MCF 10A (cell line): ENCODE measurements around the gene CALD1. TPM values are rescaled to one million over a fixed set of nuclear protein-coding genes. Genes with fewer than 3 reads are reported as not detected.

Experiments used
- BruUV-seq: library from RNA; stranded (reverse); fragments of 400-500 nt; replicated peaks from 2 replicates; lab custom pipeline; 2021; lab: Mats Ljungman, UMichigan
- CTCF ChIA-PET: fragments of 300-600 bp; sonication (Branson Sonifier 250); formaldehyde crosslinking; extraction: SDS; loops from one replicate; lab custom pipeline; 2021; ENCODE audit warnings: antibody characterized with exemption, inconsistent platforms; lab: Yijun Ruan, JAX
- POLR2A ChIA-PET: fragments of 300-600, 350-650 bp; sonication (Branson Sonifier 250); formaldehyde crosslinking; extraction: SDS; loops from one replicate; lab custom pipeline; 2020; ENCODE audit warnings: antibody characterized with exemption, inconsistent platforms; lab: Yijun Ruan, JAX
- DNase-seq: peaks from one replicate; pipeline ENCODE4 v3.0.0-alpha.2; 2018; ENCODE audit not compliant: unreplicated experiment
- H3K27ac Mint-ChIP-seq: one replicate; pipeline ENCODE4 v1.8.0; 2022; ENCODE audit warnings: mild to moderate bottlenecking, low read depth, mixed read lengths; ENCODE audit not compliant: unreplicated experiment
- H3K27me3 Mint-ChIP-seq: one replicate; pipeline ENCODE4 v1.8.0; 2022; ENCODE audit warnings: mixed read lengths; ENCODE audit not compliant: insufficient read depth, unreplicated experiment
- H3K36me3 Mint-ChIP-seq: one replicate; pipeline ENCODE4 v1.8.0; 2022; ENCODE audit warnings: mild to moderate bottlenecking, moderate library complexity, mixed read lengths; ENCODE audit not compliant: insufficient read depth, unreplicated experiment
- H3K4me1 Mint-ChIP-seq: one replicate; pipeline ENCODE4 v1.8.0; 2022; ENCODE audit warnings: mixed read lengths; ENCODE audit not compliant: insufficient read depth, unreplicated experiment
- H3K4me3 Mint-ChIP-seq: one replicate; pipeline ENCODE4 v1.8.0; 2022; ENCODE audit warnings: mild to moderate bottlenecking, moderate library complexity, mixed read lengths; ENCODE audit not compliant: unreplicated experiment
- H3K9me3 Mint-ChIP-seq: one replicate; pipeline ENCODE4 v1.8.0; 2022; ENCODE audit warnings: mixed read lengths; ENCODE audit not compliant: unreplicated experiment
- CTCF ChIP-seq: fragments of 200-600 bp; IDR thresholded peaks from one replicate; pipeline ENCODE4 v1.8.0; 2022; ENCODE audit warnings: antibody characterized with exemption, mild to moderate bottlenecking; ENCODE audit not compliant: unreplicated experiment
- intact Hi-C: fragments of 100-400 bp; cut with micrococcal nuclease; formaldehyde crosslinking; loops from 2 replicates; pipeline ENCODE4 v1.14.1; 2022
- total RNA-seq: library from RNA; stranded (reverse); gene quantifications from 2 replicates; pipeline ENCODE4 v1.2.3, GENCODE V29; 2022

Gene CALD1
- total RNA-seq, 1 experiment from 2014 or later = 183 TPM

- H3K4me1 Mint-ChIP-seq = peaks cover 6% of the 10 kb centered on the region
- CTCF ChIA-PET = interaction anchor here (0.6 to 1.3 kb wide), 3 partner anchors 10 to 59 kb away, joined by 4 read pairs; no protein-coding TSS in a partner anchor
- POLR2A ChIA-PET = interaction anchor here (0.6 to 4.0 kb wide), 2 partner anchors 7 to 54 kb away, joined by 3 to 13 read pairs; partner anchors contain the start of gene CALD1
- TF ChIP-seq CTCF = no peak
- H3K9me3 Mint-ChIP-seq = no peaks in the 10 kb centered on the region
- intact Hi-C loops = no loop called here
- BruUV-seq = no TSS peak
- no peak overlapping the region for H3K27ac Mint-ChIP-seq
- H3K36me3 Mint-ChIP-seq = no peaks in the 10 kb centered on the region
- H3K27me3 Mint-ChIP-seq = no peaks in the 10 kb centered on the region
- H3K4me3 Mint-ChIP-seq = no peak overlapping the region
- DNase-seq = no peak
Measured at GRCh38 chr7:134787064-134787463, 7.6 kb downstream of the CALD1 start.

- Mint-ChIP-seq H3K27ac (no peak overlapping the region), H3K4me1 (peaks cover 6% of the 10 kb centered on the region)
- no peak for TF ChIP-seq CTCF
Measured at GRCh38 chr7:134787720-134788119, 8.3 kb downstream of the CALD1 start.

GRCh38 chr7:134788191-134788590, 8.8 kb downstream of the CALD1 start:
- CTCF ChIA-PET = interaction anchor here (1.1 to 1.4 kb wide), 3 partner anchors 9 to 98 kb away, joined by 3 to 4 read pairs (median 4); no protein-coding TSS in a partner anchor
- H3K4me3 Mint-ChIP-seq = no peak overlapping the region
- intact Hi-C loops = no loop called here
- no peaks in the 10 kb centered on the region for H3K27me3 Mint-ChIP-seq
- peaks cover 6% of the 10 kb centered on the region for H3K4me1 Mint-ChIP-seq
- no peak for DNase-seq
- BruUV-seq = no TSS peak
- TF ChIP-seq CTCF = no peak
- no peaks in the 10 kb centered on the region for H3K36me3 Mint-ChIP-seq
- H3K9me3 Mint-ChIP-seq = no peaks in the 10 kb centered on the region
- no peak overlapping the region for H3K27ac Mint-ChIP-seq
- POLR2A ChIA-PET = interaction anchor here (1.0 to 4.0 kb wide), 2 partner anchors 8 to 10 kb away, joined by 3 to 13 read pairs; partner anchors contain the start of gene CALD1

More at GRCh38 chr7:134787720-134788119, 8.3 kb downstream of the CALD1 start:
- CTCF ChIA-PET = interaction anchor here (0.6 to 1.3 kb wide), 2 partner anchors 9 to 58 kb away, joined by 4 read pairs; no protein-coding TSS in a partner anchor
- no peak for DNase-seq
- Mint-ChIP-seq H3K4me3 (no peak overlapping the region), H3K27me3 (no peaks in the 10 kb centered on the region), H3K36me3 (no peaks in the 10 kb centered on the region), H3K9me3 (no peaks in the 10 kb centered on the region)
- POLR2A ChIA-PET = interaction anchor here (1.0 to 4.0 kb wide), 2 partner anchors 8 to 11 kb away, joined by 3 to 13 read pairs; partner anchors contain the start of gene CALD1
- intact Hi-C loops = no loop called here
- BruUV-seq = no TSS peak

- Mint-ChIP-seq H3K9me3 (no peaks in the 10 kb centered on the region), H3K27me3 (no peaks in the 10 kb centered on the region), H3K27ac (no peak overlapping the region), H3K36me3 (no peaks in the 10 kb centered on the region), H3K4me3 (no peak overlapping the region), H3K4me1 (peaks cover 6% of the 10 kb centered on the region)
- intact Hi-C loops = no loop called here
- no TSS peak for BruUV-seq
- ChIA-PET CTCF (interaction anchor here (0.6 to 1.0 kb wide), 4 partner anchors 25 to 605 kb away, joined by 3 read pairs; no protein-coding TSS in a partner anchor), POLR2A (interaction anchor here (0.6 to 4.0 kb wide), 5 partner anchors 10 to 144 kb away, joined by 3 to 13 read pairs (median 3); partner anchors contain the start of genes BPGM and CALD1)
- TF ChIP-seq CTCF = no peak
- no peak for DNase-seq
Measured at GRCh38 chr7:134789967-134790685, 10.7 kb downstream of the CALD1 start.
